ENCODE measurements around the gene OIT3.
"Not testable (repeated sequence)": the region's sequence is repeated elsewhere in the genome, so short reads cannot be mapped to it uniquely, and the experiment has no call there.

Gene OIT3

GRCh38 chr10:72917803-72918332 is 24.3 kb downstream of the OIT3 start:
- not testable (repeated sequence) for H2AFZ ChIP-seq (ENCODE audit: low read length, unreplicated experiment); H3K27me3 ChIP-seq (ENCODE audit: insufficient read depth, low read length); H3K36me3 ChIP-seq (ENCODE audit: insufficient read depth, low read length); H3K4me1 ChIP-seq (ENCODE audit: control insufficient read depth, insufficient read depth, low read length, unreplicated experiment); H3K4me3 ChIP-seq (ENCODE audit: low read depth, low read length); H3K79me2 ChIP-seq (ENCODE audit: control insufficient read depth, insufficient read depth, low read length, unreplicated experiment); H3K27ac ChIP-seq (ENCODE audit: low read depth, low read length)

GRCh38 chr10:72918352-72918751 is 24.8 kb downstream of the OIT3 start:
- H3K4me1 ChIP-seq (ENCODE audit: control insufficient read depth, insufficient read depth, low read length, unreplicated experiment): no peaks in the 10 kb centered on the region
- H3K27me3 ChIP-seq (ENCODE audit: insufficient read depth, low read length): peaks cover 15% of the 10 kb centered on the region
- H3K27ac ChIP-seq (ENCODE audit: low read depth, low read length): no peak overlapping the region
- no peaks in the 10 kb centered on the region for H3K36me3 ChIP-seq (ENCODE audit: insufficient read depth, low read length)
- H2AFZ ChIP-seq (ENCODE audit: low read length, unreplicated experiment): no peak overlapping the region
- H3K79me2 ChIP-seq (ENCODE audit: control insufficient read depth, insufficient read depth, low read length, unreplicated experiment): no peaks in the 10 kb centered on the region
- H3K4me3 ChIP-seq (ENCODE audit: low read depth, low read length): no peak overlapping the region

GRCh38 chr10:72921147-72921683 is 27.7 kb downstream of the OIT3 start:
- H3K36me3 ChIP-seq (ENCODE audit: insufficient read depth, low read length); H3K4me3 ChIP-seq (ENCODE audit: low read depth, low read length); H3K27ac ChIP-seq (ENCODE audit: low read depth, low read length); H2AFZ ChIP-seq (ENCODE audit: low read length, unreplicated experiment); H3K79me2 ChIP-seq (ENCODE audit: control insufficient read depth, insufficient read depth, low read length, unreplicated experiment); H3K4me1 ChIP-seq (ENCODE audit: control insufficient read depth, insufficient read depth, low read length, unreplicated experiment): not testable (repeated sequence)
- H3K27me3 ChIP-seq (ENCODE audit: insufficient read depth, low read length): peaks cover 24% of the 10 kb centered on the region

- Histone ChIP-seq H3K79me2 (ENCODE audit: control insufficient read depth, insufficient read depth, low read length, unreplicated experiment) (no peaks in the 10 kb centered on the region), H3K4me3 (ENCODE audit: low read depth, low read length) (no peak overlapping the region), H3K27ac (ENCODE audit: low read depth, low read length) (no peak overlapping the region), H3K4me1 (ENCODE audit: control insufficient read depth, insufficient read depth, low read length, unreplicated experiment) (no peaks in the 10 kb centered on the region), H3K27me3 (ENCODE audit: insufficient read depth, low read length) (peaks cover 24% of the 10 kb centered on the region), H2AFZ (ENCODE audit: low read length, unreplicated experiment) (no peak overlapping the region), H3K36me3 (ENCODE audit: insufficient read depth, low read length) (no peaks in the 10 kb centered on the region)
Measured at GRCh38 chr10:72924351-72924750, 30.8 kb downstream of the OIT3 start.

GRCh38 chr10:72925951-72926465 is 32.5 kb downstream of the OIT3 start:
- Histone ChIP-seq H2AFZ (ENCODE audit: low read length, unreplicated experiment) (no peak overlapping the region), H3K79me2 (ENCODE audit: control insufficient read depth, insufficient read depth, low read length, unreplicated experiment) (no peaks in the 10 kb centered on the region), H3K27ac (ENCODE audit: low read depth, low read length) (no peak overlapping the region), H3K4me3 (ENCODE audit: low read depth, low read length) (no peak overlapping the region), H3K27me3 (ENCODE audit: insufficient read depth, low read length) (peaks cover 18% of the 10 kb centered on the region), H3K4me1 (ENCODE audit: control insufficient read depth, insufficient read depth, low read length, unreplicated experiment) (no peaks in the 10 kb centered on the region), H3K36me3 (ENCODE audit: insufficient read depth, low read length) (no peaks in the 10 kb centered on the region)

- Histone ChIP-seq H3K27ac (ENCODE audit: low read depth, low read length) (no peak overlapping the region), H3K4me1 (ENCODE audit: control insufficient read depth, insufficient read depth, low read length, unreplicated experiment) (no peaks in the 10 kb centered on the region), H2AFZ (ENCODE audit: low read length, unreplicated experiment) (no peak overlapping the region), H3K27me3 (ENCODE audit: insufficient read depth, low read length) (peaks cover 18% of the 10 kb centered on the region), H3K36me3 (ENCODE audit: insufficient read depth, low read length) (no peaks in the 10 kb centered on the region), H3K4me3 (ENCODE audit: low read depth, low read length) (no peak overlapping the region), H3K79me2 (ENCODE audit: control insufficient read depth, insufficient read depth, low read length, unreplicated experiment) (no peaks in the 10 kb centered on the region)
Measured at GRCh38 chr10:72927485-72927884, 33.9 kb downstream of the OIT3 start.

GRCh38 chr10:72928798-72929197 is 35.3 kb downstream of the OIT3 start:
- no peak overlapping the region for H3K4me3 ChIP-seq (ENCODE audit: low read depth, low read length)
- H3K27ac ChIP-seq (ENCODE audit: low read depth, low read length): no peak overlapping the region
- peaks cover 5% of the 10 kb centered on the region; the same call in 1 of the 2 replicates for H3K27me3 ChIP-seq (ENCODE audit: insufficient read depth, low read length)
- H3K36me3 ChIP-seq (ENCODE audit: insufficient read depth, low read length): no peaks in the 10 kb centered on the region
- H2AFZ ChIP-seq (ENCODE audit: low read length, unreplicated experiment): no peak overlapping the region
- no peaks in the 10 kb centered on the region for H3K4me1 ChIP-seq (ENCODE audit: control insufficient read depth, insufficient read depth, low read length, unreplicated experiment)
- no peaks in the 10 kb centered on the region for H3K79me2 ChIP-seq (ENCODE audit: control insufficient read depth, insufficient read depth, low read length, unreplicated experiment)

- Histone ChIP-seq H3K4me1 (ENCODE audit: control insufficient read depth, insufficient read depth, low read length, unreplicated experiment) (peaks cover 6% of the 10 kb centered on the region), H3K4me3 (ENCODE audit: low read depth, low read length) (no peak overlapping the region), H3K27ac (ENCODE audit: low read depth, low read length) (no peak overlapping the region), H3K79me2 (ENCODE audit: control insufficient read depth, insufficient read depth, low read length, unreplicated experiment) (no peaks in the 10 kb centered on the region), H2AFZ (ENCODE audit: low read length, unreplicated experiment) (no peak overlapping the region), H3K36me3 (ENCODE audit: insufficient read depth, low read length) (no peaks in the 10 kb centered on the region), H3K27me3 (ENCODE audit: insufficient read depth, low read length) (no peaks in the 10 kb centered on the region)
Measured at GRCh38 chr10:72930276-72930675, 36.7 kb downstream of the OIT3 start.

GRCh38 chr10:72932259-72933015 is 38.9 kb downstream of the OIT3 start:
- H3K27me3 ChIP-seq (ENCODE audit: insufficient read depth, low read length): no peaks in the 10 kb centered on the region
- H3K4me1 ChIP-seq (ENCODE audit: control insufficient read depth, insufficient read depth, low read length, unreplicated experiment): peaks cover 10% of the 10 kb centered on the region
- H3K79me2 ChIP-seq (ENCODE audit: control insufficient read depth, insufficient read depth, low read length, unreplicated experiment): no peaks in the 10 kb centered on the region
- no peaks in the 10 kb centered on the region for H3K36me3 ChIP-seq (ENCODE audit: insufficient read depth, low read length)
- no peak overlapping the region for H3K4me3 ChIP-seq (ENCODE audit: low read depth, low read length)
- H3K27ac ChIP-seq (ENCODE audit: low read depth, low read length): no peak overlapping the region
- H2AFZ ChIP-seq (ENCODE audit: low read length, unreplicated experiment): no peak overlapping the region

GRCh38 chr10:72935361-72935760 is 41.8 kb downstream of the OIT3 start:
- Histone ChIP-seq H3K27me3 (ENCODE audit: insufficient read depth, low read length) (no peaks in the 10 kb centered on the region), H3K27ac (ENCODE audit: low read depth, low read length) (no peak overlapping the region), H3K4me3 (ENCODE audit: low read depth, low read length) (no peak overlapping the region), H2AFZ (ENCODE audit: low read length, unreplicated experiment) (no peak overlapping the region), H3K79me2 (ENCODE audit: control insufficient read depth, insufficient read depth, low read length, unreplicated experiment) (no peaks in the 10 kb centered on the region), H3K36me3 (ENCODE audit: insufficient read depth, low read length) (no peaks in the 10 kb centered on the region), H3K4me1 (ENCODE audit: control insufficient read depth, insufficient read depth, low read length, unreplicated experiment) (peaks cover 10% of the 10 kb centered on the region)

All from ACC112 (cell line).